ENCODE results near the gene ZNF770.
A peak's percentile ranks its signal among the peaks of the same experiment; 100 is the strongest.

ZNF770 gene, protein sequence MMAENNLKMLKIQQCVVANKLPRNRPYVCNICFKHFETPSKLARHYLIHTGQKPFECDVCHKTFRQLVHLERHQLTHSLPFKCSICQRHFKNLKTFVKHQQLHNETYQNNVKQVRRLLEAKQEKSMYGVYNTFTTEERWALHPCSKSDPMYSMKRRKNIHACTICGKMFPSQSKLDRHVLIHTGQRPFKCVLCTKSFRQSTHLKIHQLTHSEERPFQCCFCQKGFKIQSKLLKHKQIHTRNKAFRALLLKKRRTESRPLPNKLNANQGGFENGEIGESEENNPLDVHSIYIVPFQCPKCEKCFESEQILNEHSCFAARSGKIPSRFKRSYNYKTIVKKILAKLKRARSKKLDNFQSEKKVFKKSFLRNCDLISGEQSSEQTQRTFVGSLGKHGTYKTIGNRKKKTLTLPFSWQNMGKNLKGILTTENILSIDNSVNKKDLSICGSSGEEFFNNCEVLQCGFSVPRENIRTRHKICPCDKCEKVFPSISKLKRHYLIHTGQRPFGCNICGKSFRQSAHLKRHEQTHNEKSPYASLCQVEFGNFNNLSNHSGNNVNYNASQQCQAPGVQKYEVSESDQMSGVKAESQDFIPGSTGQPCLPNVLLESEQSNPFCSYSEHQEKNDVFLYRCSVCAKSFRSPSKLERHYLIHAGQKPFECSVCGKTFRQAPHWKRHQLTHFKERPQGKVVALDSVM

DNA sequence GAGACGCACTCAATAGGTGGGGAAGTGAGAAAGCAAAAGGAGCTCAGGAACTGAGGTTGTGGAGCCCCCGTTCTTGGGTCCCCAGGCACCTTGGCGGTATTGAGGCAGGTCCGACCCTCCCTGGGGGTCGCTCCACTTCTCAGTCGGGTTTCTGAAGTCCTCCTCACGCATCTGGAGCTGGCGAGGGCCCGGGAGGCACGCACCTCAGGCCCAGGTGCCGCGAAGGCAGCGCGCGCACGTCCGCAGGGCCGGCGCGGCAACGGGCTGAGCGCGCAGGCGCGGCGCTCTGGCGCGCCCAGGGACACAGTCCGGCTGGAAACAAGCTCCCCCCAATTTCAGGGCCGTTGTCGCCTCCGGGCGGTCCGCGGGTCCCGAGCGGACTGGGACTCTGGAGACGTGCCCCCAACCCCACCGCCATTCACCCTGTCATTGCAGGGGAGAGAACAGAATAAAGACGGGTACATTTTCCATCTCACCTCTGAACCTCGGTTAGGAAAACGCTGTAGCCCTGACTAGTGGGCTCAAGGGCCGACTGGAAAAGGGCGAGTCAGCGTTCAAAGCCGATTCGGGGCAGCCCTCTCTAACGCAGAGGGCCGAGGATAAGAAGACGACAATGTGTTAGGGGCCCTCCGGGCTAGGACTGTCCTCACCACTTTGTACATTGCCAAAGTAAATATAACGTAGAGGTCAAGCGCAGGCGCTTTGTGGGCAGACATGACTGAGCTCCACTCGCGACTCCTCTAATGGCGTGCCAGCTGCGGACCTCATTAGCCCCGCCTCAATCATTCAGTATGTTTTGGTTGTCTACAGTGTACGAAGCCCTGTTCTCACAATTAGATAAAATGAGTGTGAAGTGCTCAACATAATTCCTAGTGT, at the start of gene ZNF770:
TSS of gene ZNF770 (minus strand) at position 261 of the 876 bp plus-strand sequence. CDS start 4,853 bp downstream, outside the sequence.
- DNase-seq = peak; percentile 37

DNA sequence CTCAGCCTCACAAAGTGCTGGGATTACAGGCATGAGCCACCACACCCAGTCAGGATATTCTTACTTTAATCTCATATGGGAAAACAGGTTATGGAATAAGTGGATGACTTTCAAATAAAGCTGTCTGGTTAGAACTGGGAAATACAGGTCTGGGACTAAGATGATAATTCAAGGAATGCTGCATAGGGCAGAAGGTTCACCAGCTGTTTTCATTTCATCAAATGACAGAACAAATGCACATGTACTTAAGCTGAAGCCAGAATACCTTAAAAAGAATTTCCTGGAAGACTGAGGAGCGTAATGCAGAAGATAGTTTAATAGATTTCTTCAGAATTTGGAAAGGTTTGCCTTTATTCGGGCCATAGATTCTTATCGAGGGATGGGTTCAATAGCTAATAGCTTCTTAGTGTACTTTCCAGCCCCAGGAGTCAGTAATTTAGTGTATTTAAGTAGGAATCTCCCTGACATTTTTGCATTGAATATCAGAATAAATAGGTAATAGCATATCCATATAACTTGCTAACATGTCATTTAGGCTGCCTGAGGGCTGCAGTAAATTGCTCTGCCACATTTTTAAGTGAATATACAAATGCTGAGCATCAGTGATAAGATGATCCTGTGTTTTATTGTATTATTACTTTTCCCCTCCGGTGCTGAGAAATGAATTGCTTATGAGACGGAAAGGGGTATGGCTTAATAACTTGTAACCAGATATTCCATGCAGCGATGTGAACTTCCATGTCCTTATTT, 40.3 kb upstream of the ZNF770 start:
- no peak for DNase-seq

DNA sequence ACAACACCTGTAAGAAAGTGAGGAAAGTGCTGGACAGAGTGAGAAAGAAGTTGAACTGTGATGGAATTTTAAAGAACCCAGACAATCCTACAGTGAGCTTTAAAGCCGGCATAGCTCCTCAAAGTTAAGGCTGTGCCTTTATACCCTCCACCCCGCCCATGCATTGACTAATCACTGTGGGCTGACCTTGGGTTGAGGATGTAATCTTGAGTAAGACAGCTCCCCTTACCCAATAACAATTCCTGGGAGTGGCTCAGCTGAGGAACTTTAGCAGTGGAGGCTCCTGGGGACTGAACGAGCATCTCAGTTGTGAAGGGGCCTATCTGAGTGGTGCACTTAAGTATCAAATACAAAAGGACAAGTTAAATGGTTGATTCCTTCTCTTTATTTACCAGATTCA, 35.7 kb upstream of the ZNF770 start:
- DNase-seq = no peak

DNA sequence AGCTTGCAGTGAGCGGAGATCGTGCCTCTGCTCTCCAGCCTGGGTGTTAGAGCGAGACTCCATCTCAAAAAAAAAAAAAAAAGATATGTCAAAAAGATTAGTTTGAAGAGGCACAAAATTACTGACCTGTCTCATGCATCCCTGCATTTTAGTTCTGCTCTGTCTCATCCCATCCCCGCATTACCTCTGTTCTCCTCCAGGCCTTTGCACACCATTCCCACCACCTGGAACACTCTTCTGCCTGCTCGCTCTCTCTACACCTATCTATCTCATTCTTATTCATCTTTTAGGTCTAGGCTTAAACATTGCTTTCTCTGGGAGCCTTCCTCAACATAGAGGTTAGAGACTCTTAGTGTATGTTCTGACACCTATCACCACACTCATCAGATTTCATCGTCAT, 32.9 kb upstream of the ZNF770 start:
- no peak for DNase-seq

DNA sequence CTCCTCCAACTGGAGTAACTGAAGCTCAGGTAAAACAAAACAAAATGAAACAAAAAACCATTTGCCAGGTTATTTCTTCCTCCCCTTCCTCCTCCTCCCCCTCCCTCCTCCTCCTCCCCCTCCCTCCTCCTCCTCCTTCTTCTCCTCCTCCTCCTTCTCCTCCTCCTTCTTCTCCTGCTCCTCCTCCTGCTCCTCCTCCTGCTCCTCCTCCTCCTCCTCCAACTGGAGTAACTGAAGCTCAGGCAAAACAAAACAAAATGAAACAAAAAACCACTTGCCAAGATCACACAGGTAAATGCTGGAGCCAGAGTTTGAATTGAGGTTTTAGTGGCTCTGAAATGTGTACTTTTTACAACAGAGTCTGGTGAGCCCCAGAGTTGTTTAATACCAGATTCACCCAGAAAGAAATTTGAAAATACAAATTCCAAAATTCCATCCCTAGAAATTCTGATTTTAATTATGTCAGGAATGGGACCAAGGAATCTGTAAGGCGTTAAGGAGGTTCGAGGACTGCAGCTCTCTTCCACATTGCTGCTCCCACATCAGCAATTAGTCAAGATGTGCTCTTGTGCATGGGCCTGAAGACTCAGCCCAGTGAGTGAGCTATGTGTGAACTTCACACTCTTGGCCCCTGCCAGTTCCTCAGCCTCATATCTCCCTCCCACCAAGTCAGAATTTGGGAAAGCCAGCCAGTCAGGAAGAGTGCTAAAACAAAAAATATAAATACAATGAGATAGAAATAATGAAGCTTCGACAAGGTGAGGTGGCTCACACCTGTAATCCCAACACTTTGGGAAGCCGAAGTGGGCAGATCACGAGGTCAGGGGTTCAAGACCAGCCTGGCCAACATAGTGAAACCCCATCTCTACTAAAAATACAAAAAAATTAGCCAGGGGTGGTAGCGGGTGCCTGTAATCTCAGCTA, 31.6 kb upstream of the ZNF770 start:
- no peak for DNase-seq

DNA sequence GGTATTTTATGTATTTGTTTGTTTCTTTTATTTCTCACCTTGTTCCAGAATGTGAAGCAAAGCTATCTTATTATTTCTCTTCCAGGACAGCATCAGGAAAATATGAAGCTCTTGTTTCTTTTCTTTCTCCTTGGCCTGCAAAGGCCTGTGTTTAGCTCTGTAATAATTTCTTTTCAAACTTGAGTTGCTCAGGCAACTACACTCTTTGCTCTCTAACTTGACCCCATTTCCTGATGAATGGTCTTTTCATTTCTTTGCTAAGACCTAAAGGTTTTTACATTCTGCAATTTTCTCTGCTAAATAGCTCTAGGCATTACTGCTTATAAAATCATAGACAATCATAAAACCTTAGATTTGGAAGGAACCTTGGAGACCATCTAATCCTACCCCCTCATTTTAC, 26.2 kb upstream of the ZNF770 start:
- DNase-seq = no peak

DNA sequence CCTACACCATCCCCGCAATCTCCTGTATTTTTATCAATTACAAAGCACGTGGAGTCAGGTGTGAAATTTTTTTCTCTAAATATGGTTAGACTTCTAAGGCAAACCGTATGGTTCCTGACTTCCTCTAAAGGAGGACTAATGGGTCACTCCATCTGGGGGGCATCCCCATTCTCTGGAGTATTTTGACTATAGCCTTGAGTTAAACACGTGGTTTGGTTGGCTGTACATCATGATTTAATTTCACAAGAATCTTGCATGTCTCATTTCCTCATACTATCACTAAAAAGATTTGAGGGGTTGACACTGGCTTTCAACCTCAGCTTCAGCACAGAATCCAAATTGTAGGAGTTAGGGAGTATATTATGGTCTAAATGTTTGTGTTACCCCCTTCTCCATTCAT, 25.3 kb upstream of the ZNF770 start:
- no peak for DNase-seq

DNA sequence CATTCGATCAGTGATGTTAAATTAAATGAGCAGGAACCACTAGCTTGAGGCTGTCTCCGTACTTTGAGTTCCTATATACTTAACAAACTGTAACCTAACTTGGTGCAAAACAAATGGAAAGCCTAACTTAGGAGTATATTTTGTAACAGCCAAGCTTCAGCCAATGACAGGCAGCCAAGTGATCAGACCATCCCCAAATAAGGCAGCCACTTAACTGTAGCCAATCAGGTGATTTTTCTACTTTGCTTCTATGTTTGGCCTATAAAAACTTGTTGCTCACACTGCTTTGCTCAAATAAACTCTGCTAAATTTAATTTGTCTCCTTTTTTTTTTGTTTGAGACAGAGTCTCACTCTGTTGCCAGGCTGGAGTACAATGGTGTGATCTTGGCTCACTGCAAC, 19.3 kb upstream of the ZNF770 start:
- DNase-seq = no peak

DNA sequence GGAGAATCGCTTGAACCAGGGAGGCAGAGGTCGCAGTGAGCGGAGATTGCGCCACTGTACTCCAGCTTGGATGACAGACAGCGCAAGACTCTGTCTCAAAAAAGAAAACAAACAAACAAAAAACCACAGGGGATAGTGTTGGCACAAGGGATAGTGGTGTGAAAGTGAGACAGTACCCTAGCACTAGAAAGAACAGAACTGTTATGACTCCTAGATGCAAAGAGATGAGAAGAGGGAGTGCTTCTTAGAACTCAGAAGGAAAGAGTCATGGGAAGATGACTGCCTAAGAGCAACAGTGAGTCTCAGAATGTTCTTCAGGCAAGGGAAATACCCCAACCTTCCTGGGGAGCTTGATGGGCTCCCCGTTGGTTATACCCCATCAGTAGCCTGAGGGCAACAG, 17.8 kb upstream of the ZNF770 start:
- no peak for DNase-seq

DNA sequence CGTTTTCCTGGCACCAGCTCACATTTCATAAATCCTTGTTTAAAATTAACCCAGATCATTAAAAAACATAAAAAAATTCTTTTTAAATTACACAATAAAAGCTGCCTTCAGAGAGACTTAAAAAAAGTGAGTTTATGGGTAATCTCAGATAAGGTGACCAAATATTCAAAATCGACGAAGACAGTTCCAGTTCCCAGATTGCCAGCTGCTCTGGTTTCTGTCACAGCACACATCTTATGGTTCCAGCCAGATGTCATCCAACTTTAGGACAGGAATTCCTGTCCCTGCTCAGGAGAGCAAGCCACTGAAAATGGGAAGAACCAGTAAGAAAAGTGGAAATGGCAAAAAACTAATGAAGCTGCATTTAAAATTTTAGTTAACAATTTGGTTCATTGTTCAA, 15.8 kb upstream of the ZNF770 start:
- no peak for DNase-seq

DNA sequence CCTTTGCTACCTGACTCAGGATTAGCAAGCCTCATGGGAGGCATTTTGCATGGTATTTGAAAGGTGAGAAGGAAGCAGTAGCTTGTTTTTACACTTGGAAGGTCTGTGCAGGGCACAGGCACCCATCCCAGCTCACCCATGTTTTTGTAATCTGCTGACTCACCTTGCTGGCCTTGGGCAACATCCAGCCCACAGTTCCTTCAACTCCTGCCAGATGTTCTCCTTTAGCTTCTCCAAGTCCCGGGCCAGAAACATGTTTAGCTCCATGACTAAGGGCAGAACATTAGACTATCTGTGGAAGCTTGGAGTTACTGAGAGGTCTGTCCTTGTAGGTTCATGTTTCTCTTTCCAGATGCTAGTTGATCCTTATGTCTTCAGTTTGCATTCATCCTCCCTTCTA, 12.4 kb upstream of the ZNF770 start:
- DNase-seq = no peak

DNA sequence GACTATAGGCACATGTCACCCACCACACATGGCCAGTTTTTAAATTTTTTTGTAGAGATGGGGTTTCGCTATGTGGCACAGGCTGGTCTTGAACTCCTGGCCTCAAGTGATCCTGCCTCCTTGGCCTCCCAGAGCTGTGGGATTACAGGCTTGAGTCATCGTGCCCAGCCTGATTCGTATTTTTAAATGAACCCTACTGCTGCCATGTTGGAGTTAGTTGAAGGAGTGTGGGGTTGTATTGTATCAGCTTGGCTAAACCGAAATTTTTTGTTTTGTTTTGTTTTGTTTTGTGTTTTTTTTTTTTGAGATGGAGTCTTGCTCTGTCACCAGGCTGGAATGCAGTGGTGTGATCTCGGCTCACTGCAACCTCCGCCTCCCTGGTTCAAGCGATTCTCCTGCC, 11.8 kb upstream of the ZNF770 start:
- DNase-seq = no peak

DNA sequence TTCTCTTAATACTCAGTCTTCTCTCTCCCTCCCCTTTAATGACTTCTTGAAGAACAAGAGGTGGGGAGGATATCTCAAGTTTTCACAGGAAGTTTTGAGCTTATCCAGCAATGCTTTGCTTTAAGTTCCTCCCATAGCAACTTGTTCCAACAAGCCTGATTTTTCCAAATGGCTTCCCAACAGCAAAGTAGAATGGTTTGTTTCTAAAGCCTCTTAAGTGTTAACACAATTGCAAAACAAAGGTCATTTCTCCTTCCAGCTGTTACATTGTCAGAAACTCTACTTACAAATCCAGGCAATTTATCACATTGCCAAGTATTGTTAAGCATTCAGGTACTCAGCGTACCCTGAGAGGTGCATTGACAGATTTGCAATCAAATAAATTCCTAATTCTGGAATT, 6.8 kb upstream of the ZNF770 start:
- no peak for DNase-seq

DNA sequence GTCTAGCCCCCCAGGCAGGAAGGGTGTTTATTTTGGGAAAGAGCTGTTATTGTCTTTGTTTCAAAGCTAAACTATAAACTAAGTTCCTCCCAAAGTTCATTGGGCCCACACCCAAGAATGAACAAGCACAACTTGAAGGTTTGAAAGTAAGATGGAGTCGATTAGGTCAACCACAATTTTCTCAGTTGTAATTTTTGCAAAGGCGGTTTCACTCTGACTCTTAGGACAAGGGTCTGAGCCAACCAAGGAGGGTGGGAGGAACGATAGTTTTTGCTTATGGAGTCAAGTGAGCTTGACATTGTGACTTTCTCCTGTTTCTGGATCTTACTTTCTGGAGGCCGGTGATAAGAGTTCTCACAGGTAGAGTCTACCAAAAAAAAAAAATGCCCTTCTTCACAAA, 5.8 kb upstream of the ZNF770 start:
- no peak for DNase-seq

DNA sequence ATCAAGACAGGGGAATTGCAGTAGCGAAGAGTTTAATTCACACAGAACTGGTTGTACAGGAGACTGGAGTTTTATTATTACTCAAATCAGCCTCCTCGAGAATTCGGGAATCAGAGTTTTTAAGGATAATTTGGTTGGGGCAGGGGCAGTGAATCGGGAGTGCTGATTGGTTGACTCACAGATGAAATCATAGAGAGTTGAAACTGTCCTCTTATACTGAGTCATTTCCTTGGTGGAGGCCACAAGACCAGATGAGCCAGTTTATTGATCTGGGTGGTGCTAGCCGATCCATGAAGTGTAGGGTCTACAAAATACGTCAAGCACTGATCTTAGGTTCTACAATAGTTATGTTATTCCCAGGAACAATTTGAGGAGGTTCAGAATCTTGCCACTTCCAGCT, 5.3 kb upstream of the ZNF770 start:
- DNase-seq = no peak

DNA sequence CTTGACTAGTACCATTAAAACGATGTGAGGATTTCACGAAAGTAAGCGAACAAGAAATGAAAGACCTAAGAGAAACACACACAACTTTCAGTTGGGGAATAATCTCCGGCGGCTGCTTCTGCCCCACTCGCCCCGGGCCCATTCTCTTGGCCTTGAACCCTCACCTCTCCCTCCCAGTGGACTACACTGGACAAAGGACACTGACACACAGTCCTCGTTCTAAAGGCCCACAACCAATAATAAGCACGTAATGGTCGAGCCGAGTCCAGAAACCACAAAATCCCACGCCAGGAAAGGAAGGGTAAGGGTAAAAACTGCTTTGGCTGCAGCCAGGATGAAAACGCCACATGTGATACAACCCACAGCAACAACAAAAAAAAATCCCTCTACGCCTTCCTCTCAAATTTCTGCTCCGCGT, 469 bp downstream of the ZNF770 start:
- DNase-seq = no peak

DNA sequence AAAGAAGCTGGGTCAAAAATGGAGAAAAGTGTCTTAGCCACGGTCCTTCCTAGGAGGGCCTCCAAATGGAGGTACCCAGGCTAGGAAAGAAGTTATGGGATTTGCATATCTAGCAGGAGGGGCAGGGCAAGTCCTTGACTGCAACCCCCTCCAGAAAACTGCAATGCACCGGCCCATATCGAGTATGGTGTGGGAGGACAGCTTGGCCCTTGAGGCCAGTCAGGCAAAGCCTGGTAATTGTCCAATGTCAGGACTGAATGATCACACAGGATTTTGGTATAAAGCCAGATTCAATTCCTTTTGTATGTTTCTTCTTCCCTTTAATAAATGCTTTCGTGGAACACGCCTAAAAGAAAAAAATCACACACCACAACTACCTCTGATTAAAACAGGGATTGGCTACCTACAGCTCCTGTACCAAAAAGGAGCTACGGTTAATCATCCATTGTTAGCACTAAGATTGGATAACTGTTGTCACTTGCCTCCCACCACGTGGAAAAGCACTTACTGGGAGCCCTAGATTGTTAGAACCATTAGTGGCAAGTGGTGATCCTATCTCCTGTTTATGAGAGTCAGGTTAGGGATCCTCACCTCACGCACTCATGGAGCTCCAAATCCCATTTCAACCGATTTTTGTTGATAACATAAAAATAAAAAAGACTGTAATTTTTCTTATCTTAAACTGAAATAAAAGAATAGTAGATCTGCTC, 1.2 kb downstream of the ZNF770 start:
- DNase-seq = no peak

DNA sequence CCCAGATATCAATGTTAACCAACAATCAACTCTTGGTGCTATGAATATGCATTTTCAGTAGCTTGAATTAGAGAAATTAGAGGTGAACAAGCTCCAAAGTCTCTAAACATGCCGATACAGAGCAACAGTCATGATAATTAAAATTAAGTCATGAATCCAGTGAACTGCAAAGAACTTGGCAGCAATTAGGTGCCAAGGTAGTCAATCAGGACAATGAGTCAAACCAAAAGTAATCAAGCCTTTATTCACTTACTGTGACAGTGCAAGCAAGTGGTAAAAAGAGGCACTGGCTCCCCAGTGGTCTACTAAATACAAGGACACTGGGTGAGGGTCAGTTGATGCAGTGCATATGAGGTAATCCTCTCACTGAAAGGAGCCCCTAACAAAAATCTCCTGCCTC, 1.8 kb downstream of the ZNF770 start:
- DNase-seq = no peak

DNA sequence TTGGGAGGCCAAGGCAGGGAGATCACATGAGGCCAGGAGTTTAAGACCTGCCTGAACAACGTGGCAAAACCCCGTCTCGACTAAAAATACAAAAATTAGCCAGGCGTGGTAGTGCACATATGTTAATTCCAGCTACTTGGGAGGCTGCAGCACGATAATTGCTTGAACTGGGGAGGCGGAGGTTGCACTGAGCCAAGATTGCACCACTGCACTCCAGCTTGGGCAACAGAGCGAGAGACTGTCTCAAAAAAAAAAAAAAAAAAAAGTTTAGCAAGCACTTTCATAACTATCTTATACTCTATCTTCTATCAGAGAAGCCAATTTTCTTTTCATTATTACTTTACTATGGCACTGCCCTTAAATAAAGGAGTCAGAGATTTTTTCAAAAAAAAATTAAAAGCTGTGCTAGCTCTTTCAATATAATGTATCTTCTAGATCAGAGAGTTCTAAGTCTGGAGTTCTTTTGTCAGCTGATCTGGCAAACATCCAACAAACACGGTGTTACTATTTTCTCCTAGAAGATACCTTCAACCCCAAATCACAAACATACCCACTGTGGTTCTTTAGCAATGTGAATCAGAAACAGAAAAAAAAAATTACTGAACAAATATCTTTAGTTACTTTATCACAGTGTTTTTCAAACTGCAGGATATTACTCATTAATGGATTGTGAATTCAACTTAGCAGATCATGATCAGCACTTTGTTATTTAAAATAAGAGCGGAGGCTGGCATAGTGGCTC, 3.0 kb downstream of the ZNF770 start:
- no peak for DNase-seq

DNA sequence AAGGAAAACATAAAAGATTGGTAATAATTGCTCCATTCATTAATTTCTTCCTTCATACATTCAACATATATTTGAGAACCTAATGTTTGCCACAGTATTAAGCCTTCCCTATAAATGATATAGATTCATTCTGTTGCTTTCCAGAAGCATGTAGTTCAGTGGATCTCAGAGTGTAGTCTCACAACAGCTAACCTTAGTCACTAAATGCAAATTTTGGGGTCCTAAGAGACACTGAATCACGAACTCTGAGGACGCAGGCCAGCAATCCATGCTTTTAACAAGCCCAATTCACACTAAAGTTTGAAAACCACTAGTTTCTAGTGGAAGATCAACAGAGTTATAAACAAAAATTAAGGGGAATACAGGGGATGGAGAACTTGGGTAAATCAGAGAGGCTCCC, 11.3 kb downstream of the ZNF770 start:
- DNase-seq = no peak
